GM12892 (cell line): ENCODE measurements around the gene COX8C.

Experiments used
- POLR2A ChIP-seq: IDR thresholded peaks from 2 replicates; pipeline ENCODE4 v1.6.1; 2011; ENCODE audit warnings: low read depth, low read length, control low read depth
- POLR2AphosphoS5 ChIP-seq: IDR thresholded peaks from 2 replicates; pipeline ENCODE4 v1.6.1; 2011; ENCODE audit warnings: low read depth, low read length, control low read depth

- TF ChIP-seq POLR2AphosphoS5 = no peak
- no peak for TF ChIP-seq POLR2A
Observed at GRCh38 chr14:93329965-93330608, 16.9 kb upstream of the COX8C start.
